ENCODE measurements around the gene TREH.

Gene TREH

GRCh38 chr11:118662401-118663271 lies 16.8 kb downstream of the TREH start:
- DNase-seq, result no peak

GRCh38 chr11:118661425-118662301 lies 17.8 kb downstream of the TREH start:
- DNase-seq, result no peak

DNA sequence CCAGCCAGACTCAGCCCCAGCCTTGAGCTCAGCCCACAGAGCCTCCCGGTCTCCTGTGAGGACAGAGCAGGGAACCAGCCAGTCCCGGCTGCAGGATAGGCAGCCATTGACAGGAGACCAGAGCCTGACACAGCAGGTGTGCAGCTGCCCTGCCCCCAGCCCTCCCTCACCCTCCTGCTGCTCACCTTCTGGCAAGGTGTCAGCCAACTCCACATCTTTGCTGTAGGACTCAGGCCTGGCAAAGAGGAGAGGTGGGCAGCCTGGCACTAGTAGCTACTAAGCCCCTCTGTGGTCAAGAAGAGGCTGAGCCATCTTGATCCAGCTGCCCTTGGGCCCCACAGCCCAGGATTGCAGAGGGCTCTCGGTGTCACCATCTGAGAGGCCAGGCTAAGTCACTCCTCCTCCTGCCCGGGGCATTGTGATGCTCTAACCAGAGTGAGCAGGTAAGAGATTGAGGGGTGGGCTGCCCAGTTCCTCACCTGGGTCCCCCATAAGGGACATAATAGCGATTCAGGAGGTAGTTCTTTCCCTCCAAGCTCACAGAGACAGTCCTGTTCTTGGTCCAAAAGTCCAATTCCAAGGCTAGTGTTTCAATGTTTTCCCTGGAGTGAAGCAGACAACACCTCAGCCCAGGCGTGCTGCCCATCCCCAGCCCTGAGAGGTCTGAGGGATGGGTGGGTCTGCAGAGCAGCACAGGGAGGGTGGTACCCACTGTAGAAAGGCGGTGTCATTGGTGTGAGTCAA lies 18.6 kb downstream of the TREH start:
- DNase-seq, result no peak

DNA sequence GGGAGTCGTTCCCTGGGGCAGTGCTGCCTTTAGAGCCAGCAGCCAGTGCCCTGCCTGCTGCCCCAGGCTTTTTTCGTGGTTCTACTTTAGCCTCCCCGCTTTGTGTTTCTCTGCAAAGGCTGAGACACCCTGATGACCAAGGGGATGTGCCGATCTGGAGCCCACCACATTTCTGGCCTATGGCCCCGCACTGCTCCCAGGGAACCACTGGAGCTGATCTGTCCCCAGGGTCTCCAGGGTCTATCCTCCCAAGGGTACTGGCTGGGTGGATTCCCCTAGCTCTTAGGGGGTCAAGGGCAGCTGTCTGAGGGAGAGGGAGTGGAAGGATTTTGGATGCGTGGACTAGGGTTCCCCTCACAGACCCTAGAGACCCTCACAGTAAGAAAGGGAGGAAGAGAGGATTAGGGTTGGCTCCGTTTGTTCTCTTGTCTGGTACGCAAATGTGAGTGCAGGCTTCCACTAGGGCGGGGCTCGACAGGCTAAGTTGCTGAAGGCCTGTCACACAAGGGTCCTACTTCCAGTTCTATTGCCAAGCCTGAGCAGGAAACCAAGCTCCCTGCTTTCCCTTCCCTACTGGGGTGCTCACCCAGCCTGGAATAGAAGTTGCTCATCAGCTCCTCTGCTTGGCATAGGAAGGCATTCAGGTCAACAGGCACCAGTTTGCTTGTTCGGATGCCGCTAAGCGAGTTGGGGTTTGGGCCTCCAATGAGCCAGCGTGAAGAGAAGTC lies 19.3 kb downstream of the TREH start:
- DNase-seq, result no peak

DNA sequence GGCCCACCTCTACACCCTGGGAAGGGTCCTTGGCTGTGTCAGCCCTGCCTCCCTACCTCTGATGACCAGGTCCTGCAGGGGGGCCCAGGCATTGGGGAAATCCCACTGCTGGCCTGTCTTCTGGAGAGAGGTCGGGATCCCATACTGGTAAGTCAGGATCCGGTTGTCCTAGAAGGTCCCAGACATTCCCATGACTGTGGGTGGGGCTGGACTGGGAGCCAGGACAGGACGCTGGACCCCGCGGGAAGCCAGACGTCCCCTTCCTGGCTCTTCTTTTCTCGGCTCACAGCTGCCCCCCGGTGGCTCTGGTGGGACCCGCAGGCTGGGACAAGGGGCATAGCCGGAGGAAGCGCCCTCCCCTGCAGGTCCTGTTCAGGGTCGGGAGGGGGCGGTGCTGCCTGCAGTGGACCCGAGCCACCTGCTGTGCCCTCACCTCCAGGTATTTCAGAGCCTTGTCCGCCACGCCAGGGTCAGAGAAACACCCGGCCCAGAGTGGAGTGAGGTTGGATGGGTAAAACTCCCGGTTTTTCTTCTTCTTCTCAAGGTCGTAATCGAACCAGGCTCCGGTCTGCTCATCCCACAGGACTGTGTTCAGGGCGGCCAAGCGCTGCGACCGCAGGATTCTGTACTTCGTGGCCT lies 20.0 kb downstream of the TREH start:
- peak; percentile 94 to 95 for DNase-seq

DNA sequence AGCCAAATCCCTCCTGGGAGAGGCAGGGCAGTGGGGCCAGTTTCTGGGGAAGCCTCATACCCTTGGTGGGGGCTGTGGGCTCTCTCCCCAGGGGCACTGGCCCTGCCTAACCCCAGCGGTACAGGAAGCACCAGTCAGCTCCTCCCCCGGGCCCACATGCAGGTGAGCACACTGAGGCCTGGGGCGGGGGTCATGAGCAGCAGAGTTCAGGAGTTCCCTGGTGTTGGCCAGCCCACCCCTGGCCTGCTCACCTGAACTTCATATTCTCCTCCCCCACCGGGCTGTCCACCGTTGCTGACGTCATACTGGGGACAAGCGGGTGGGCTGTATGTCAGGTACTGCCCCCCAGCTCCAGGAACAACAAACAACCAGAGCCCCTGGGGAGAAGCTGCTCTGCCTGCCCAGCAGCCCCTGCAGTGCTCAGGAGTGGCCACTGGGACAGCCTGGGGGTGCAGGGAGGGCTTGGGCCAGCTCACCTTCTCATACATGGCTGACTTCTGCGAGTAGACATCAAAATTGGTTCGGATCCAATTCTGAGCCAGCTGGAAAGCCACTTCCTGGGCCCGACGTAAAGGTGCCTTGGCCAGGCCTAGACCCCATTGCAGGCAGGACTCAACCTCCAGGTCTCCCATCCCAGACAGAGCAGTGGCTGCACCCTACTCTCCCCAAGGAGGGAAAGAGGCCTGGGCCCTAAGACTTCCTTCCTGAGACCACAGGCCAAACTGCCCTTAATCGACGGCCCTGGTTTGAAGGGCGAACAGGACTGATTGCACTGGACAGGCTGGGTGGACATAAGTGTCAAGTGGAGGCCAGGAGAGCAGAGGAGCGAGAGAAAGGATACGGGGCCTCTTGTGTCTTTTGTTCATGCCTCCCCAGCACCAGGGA lies 20.8 kb downstream of the TREH start:
- DNase-seq, result no peak

DNA sequence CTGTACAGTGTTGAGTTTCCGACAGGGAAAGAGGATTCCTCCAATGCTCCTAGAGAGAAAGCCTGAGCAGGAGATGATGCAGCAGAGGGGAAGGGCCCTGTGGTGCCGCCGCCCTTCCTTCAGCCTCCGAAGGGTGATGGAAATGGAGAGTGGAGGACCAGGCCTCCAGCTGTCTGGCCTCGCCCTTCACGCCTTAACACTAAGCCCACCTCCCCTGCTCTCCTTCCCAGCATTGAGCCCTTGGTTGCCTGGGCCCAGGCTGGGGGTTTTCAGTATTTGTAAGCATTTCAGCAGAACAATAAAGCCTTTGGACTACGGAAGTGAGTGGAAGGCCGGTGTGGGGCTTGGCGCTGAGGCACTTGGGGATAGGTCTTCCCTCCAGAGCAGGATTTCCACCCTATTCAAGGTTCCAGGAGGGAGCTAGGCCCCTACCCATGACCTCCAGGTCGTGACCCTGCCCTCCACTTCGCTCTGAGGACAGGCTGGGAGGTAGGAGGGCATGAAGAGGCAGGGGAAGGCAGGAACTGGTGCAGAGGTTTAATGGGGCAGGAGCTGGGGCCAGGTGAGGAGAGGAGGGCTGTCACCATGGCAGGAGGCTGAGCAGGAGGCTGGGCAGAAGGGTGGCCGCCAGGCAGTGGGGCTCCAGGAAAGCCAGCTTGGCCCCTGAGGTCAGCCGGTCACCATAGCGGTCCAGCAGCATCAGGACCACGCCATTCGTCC lies 21.6 kb downstream of the TREH start:
- no peak for DNase-seq

GRCh38 chr11:118657238-118657637 lies 22.2 kb downstream of the TREH start:
- no peak for DNase-seq

DNA sequence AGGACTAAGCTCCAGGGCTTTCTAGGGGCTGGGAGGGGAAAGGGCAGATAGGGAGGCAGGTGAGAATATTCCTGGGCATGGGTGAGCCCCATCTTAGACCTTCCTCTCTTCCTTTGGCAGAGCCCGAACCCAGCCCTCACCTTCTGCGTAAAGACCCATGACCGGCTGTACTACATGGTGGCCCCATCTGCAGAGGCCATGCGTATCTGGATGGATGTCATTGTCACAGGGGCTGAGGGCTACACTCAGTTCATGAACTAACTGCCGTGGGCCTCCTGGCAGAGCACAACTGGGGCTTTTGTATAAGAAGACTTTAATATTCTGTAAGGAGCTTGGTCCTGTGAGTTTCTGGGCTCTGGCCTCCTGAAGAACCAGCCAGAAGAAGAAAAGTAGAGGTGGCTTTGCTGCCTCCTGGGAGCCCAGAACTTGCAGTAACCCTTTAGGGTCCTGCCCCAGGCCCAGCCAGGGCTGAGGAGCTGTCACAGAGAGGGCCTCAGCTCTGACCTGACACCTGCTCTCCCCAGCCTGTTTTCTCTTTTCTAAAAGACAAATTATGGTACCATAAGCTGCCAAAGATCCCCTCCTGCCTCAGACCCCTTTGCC lies 22.8 kb downstream of the TREH start:
- DNase-seq, result no peak

- DNase-seq, result no peak
Observed at GRCh38 chr11:118655486-118656190, 23.8 kb downstream of the TREH start.

DNA sequence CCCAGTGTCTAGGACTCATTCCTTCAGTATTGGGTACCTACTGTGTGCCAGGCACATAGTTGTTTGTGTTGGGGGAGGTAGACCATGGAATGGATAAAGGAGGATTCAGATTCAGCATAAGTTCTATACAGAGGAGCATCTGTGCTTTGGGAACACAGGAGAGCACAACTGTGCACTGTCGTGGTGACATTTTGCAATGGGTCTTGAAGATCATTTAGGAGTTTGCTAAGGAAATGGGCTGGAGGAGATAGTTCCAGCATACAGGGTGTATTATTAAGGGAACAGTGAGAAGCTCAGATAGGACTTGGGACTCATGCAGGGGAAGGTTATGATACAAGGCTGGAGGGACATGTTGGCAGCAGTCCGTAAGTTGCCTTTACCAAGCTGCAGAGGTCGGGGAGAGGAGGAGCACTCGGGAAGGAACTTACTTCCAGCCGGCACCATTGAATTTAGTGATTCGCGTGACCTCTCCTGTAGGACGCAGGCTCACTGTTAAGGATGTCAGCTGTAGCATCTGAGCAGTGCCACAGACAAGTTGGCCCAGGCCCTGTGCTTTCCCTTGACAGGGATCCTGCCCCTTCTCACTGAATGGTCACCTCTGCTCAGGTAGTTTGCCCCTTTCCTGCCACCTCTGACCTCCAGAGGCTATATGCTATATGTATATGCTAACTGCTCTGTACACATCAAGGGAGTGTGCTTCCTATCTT lies 25.6 kb downstream of the TREH start:
- no peak for DNase-seq

- no peak for DNase-seq
Observed at GRCh38 chr11:118652681-118653181, 26.7 kb downstream of the TREH start.

GRCh38 chr11:118651820-118652219 lies 27.6 kb downstream of the TREH start:
- DNase-seq, result no peak

GRCh38 chr11:118650366-118650765 lies 29.1 kb downstream of the TREH start:
- DNase-seq, result no peak

DNA sequence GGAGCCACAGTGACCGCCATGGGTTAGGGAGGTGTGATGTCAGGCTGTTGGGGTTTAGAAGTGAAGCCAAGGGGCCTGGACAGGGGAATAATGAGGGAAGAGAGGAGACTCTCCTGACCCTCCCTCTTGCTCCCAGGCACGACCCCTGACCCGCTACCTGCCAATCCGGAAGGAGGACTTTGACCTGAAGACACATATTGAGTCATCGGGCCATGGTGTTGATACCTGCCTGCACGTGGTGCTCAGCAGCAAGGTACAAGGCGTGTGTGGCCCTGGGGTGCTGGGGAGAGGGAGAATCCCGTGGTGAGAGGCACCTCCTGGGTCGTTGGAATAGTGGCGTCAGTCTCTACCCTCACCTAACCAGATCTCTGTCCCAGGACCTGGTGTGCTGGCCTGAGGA lies 29.5 kb downstream of the TREH start:
- no peak for DNase-seq

DNA sequence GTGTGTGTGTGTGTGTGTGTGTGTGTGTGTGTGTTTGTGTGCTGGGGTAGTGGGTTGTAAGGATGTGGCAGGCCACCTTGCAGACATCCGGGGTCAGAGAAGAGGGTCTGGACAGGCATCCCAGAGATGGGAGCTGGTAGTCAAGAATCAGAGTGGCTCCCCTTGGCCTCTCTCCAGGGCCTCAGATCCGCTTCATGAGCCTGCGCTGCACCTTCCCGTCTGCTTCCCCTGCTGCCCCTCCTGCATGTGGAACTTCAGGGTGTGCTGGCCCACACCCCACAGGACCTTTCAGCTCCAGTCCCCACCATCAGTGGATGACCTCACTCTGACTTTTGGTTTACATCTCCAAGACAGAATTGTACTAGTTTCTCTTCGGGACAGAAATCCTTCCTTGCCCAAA lies 31.2 kb downstream of the TREH start:
- DNase-seq, result no peak

GRCh38 chr11:118646393-118646792 lies 33.1 kb downstream of the TREH start:
- DNase-seq, result no peak

DNA sequence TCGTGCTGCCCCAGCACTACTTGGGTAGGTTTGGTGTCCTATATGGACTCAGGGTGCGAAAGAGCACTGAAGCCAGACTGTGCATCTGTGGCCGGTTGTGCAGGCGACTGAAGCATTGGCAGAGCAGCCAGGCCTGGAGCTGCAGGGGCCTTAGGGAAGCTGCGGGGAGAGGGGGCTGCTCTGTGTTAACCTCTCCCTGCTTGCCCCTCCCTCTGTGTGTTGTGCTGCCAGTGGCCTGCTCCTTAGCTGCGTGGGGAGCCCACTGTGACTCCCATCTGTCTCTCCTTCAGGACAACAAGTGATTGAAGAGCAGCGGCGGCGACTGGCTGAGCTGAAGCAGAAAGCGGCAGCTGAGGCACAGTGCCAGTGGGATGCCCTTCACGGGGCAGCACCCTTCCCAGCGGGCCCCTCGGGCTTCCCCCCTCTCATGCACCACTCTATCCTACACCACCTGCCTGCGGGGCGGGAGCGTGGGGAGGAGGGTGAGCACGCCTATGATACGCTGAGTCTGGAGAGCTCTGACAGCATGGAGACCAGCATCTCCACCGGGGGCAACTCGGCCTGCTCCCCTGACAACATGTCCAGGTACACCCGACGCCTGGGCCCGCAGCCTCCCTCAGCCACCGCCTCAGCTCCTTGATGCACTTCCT lies 34.3 kb downstream of the TREH start:
- DNase-seq, result no peak
